Natural killer cell (primary cell): ENCODE measurements around the gene MTNR1B. TPM values are rescaled to one million over a fixed set of nuclear protein-coding genes. Genes with fewer than 3 reads are reported as not detected.

Experiments
- ATAC-seq, 3 donors: fragments of 150-1000 bp in 2 of 3; fragments of 200-7000 bp in 1 of 3; cut with Tn5 transposase; 1 replicate in 1 of 3; 2 replicates in 2 of 3; pipeline ENCODE4 v1.10.0; 2021; ENCODE audit warnings: mild to moderate bottlenecking in 2 of 3, moderate library complexity in 2 of 3
- DNase-seq, 2 donors: peaks; one replicate each; pipeline versions ENCODE4 v3.0.0 to v3.0.0-alpha.2; 2013 to 2021; ENCODE audit warnings: mixed read lengths in 1 of 2
- H3K27ac ChIP-seq: one replicate; pipeline ENCODE4 v1.5.1; 2013; ENCODE audit warnings: mild to moderate bottlenecking, low read length
- H3K27me3 ChIP-seq: one replicate; pipeline ENCODE4 v1.6.1; 2013; ENCODE audit warnings: low read length; ENCODE audit not compliant: control insufficient read depth, insufficient read depth
- H3K36me3 ChIP-seq: one replicate; pipeline ENCODE4 v1.6.1; 2013; ENCODE audit warnings: low read length; ENCODE audit not compliant: control insufficient read depth, insufficient read depth
- H3K4me1 ChIP-seq: one replicate; pipeline ENCODE4 v1.6.1; 2013; ENCODE audit warnings: low read length; ENCODE audit not compliant: control insufficient read depth, insufficient read depth
- H3K4me3 ChIP-seq: one replicate; pipeline ENCODE4 v1.5.1; 2013; ENCODE audit warnings: low read length
- H3K9me3 ChIP-seq: one replicate; pipeline ENCODE4 v1.6.1; 2013; ENCODE audit warnings: low read length; ENCODE audit not compliant: control insufficient read depth, insufficient read depth
- H3K27ac Mint-ChIP-seq, 2 donors: one replicate each; pipeline ENCODE4 v1.8.0; 2022; ENCODE audit warnings: mild to moderate bottlenecking in 2 of 2, mixed read lengths in 2 of 2, moderate library complexity in 1 of 2
- H3K27me3 Mint-ChIP-seq, 2 donors: one replicate each; pipeline ENCODE4 v1.8.0; 2022; ENCODE audit warnings: low read depth in 2 of 2, mixed read lengths in 2 of 2
- H3K36me3 Mint-ChIP-seq: one replicate; pipeline ENCODE4 v1.8.0; 2022; ENCODE audit warnings: mixed read lengths
- H3K4me1 Mint-ChIP-seq, 2 donors: one replicate each; pipeline ENCODE4 v1.8.0; 2022; ENCODE audit warnings: mixed read lengths in 2 of 2
- H3K4me3 Mint-ChIP-seq: one replicate; pipeline ENCODE4 v1.8.0; 2022; ENCODE audit warnings: mild to moderate bottlenecking, moderate library complexity, mixed read lengths
- H3K9me3 Mint-ChIP-seq, 2 donors: one replicate each; pipeline ENCODE4 v1.8.0; 2022; ENCODE audit warnings: mixed read lengths in 2 of 2
- WGBS: methylation state at CpG from one replicate; pipeline ENCODE4 v1.1.7; 2013; ENCODE audit warnings: missing lambda C conversion rate; ENCODE audit not compliant: insufficient coverage; 5-methylcytosine and 5-hydroxymethylcytosine counted together
- intact Hi-C: fragments of 100-400 bp; cut with micrococcal nuclease; formaldehyde crosslinking; loops from one replicate; pipeline ENCODE4 v1.14.2; 2022
- total RNA-seq, 4 donors: library from RNA; stranded (reverse); fragments of 120-200 nt in 1 of 4; gene quantifications; one replicate each; pipeline versions ENCODE4 v1.2.3 to v1.2.4, GENCODE V29; 2013 to 2022
- TF ChIP-seq, protein P1 (sequence below): fragments of 200-600 bp; IDR thresholded peaks from one replicate; pipeline ENCODE4 v1.8.0; 2022; ENCODE audit warnings: antibody characterized with exemption

MTNR1B gene
- total RNA-seq, 3 donors from 2014 or later (not counting 1 experiment from before 2014, with no cell fraction given) = not detected

DNA sequence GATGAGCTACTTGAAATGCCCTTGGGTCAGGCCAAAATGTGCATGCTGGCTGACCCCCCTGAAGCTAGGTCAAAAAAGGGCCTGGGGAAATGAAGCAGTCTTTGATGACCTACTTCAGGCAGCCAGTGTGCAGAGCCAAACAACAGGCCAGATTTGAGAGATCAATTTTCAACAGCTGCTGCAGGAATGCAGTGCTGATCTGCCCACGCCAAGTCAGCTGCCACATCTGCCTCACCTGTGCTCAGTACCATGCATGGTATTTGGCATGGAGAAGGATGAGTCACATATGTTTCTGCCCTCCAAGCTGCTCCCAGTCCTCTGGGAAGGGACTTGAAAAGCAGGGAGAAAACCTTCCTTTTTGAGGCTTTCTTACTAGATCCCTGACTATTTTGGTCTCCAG, 35.8 kb downstream of the MTNR1B start:
- H3K4me3 Mint-ChIP-seq = no peak overlapping the region
- TF ChIP-seq, protein P1, sequence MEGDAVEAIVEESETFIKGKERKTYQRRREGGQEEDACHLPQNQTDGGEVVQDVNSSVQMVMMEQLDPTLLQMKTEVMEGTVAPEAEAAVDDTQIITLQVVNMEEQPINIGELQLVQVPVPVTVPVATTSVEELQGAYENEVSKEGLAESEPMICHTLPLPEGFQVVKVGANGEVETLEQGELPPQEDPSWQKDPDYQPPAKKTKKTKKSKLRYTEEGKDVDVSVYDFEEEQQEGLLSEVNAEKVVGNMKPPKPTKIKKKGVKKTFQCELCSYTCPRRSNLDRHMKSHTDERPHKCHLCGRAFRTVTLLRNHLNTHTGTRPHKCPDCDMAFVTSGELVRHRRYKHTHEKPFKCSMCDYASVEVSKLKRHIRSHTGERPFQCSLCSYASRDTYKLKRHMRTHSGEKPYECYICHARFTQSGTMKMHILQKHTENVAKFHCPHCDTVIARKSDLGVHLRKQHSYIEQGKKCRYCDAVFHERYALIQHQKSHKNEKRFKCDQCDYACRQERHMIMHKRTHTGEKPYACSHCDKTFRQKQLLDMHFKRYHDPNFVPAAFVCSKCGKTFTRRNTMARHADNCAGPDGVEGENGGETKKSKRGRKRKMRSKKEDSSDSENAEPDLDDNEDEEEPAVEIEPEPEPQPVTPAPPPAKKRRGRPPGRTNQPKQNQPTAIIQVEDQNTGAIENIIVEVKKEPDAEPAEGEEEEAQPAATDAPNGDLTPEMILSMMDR = no peak
- Histone ChIP-seq H3K4me1 (no peaks in the 10 kb centered on the region), H3K9me3 (no peaks in the 10 kb centered on the region), H3K27me3 (no peaks in the 10 kb centered on the region), H3K27ac (no peak overlapping the region), H3K4me3 (no peak overlapping the region), H3K36me3 (no peaks in the 10 kb centered on the region)
- intact Hi-C loops = no loop called here
- H3K27ac Mint-ChIP-seq = no peak overlapping the region
- WGBS = 100% methylated on average over 1 of the region's 1 CpG
- no peaks in the 10 kb centered on the region for H3K27me3 Mint-ChIP-seq
- H3K36me3 Mint-ChIP-seq = peaks cover 6% of the 10 kb centered on the region
- ATAC-seq (no peak), DNase-seq (no peak)
- H3K9me3 Mint-ChIP-seq = peaks cover 6 to 8% of the 10 kb centered on the region in 2 donors
- no peaks in the 10 kb centered on the region for H3K4me1 Mint-ChIP-seq

DNA sequence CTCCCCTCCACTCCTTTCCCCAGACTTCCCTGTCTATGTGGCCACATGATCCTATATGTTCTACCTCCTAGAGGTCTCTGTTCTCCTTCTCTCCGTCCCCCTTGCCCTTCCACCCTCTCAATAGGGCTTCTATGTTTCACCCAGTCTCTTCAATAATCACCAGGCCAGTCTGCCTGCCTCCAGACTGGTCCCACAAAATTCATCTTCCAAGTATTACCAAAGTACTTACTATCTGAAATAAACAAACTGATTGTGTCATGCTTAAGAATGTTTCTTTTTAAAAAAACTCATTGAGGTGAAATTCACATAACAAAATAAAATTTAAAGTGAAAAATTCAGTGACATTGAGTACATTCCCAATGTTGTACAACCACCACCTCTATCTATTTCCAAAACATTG, 44.2 kb downstream of the MTNR1B start:
- no peak for DNase-seq
- no peaks in the 10 kb centered on the region for H3K36me3 ChIP-seq
- H3K4me1 ChIP-seq = no peaks in the 10 kb centered on the region
- ATAC-seq = no peak
- no peak overlapping the region for H3K27ac ChIP-seq
- Mint-ChIP-seq H3K4me1 (no peaks in the 10 kb centered on the region), H3K9me3 (peaks cover 12 to 14% of the 10 kb centered on the region in 2 donors), H3K27me3 (no peaks in the 10 kb centered on the region), H3K4me3 (no peak overlapping the region), H3K36me3 (no peaks in the 10 kb centered on the region), H3K27ac (no peak overlapping the region)
- H3K9me3 ChIP-seq = no peaks in the 10 kb centered on the region
- no peak overlapping the region for H3K4me3 ChIP-seq
- WGBS = 70% methylated on average over 1 of the region's 1 CpG
- TF ChIP-seq, protein P1 = no peak
- intact Hi-C loops = no loop called here
- H3K27me3 ChIP-seq = no peaks in the 10 kb centered on the region

- Mint-ChIP-seq H3K27me3 (no peaks in the 10 kb centered on the region), H3K4me3 (no peak overlapping the region), H3K36me3 (no peaks in the 10 kb centered on the region), H3K9me3 (peaks cover 11 to 12% of the 10 kb centered on the region in 2 donors), H3K27ac (no peak overlapping the region), H3K4me1 (no peaks in the 10 kb centered on the region)
- H3K27me3 ChIP-seq = no peaks in the 10 kb centered on the region
- no peaks in the 10 kb centered on the region for H3K36me3 ChIP-seq
- ATAC-seq (no peak), DNase-seq (no peak)
- H3K4me1 ChIP-seq = no peaks in the 10 kb centered on the region
- WGBS = 56% methylated on average over 1 of the region's 1 CpG
- TF ChIP-seq, protein P1 = no peak
- intact Hi-C loops = no loop called here
- H3K9me3 ChIP-seq = no peaks in the 10 kb centered on the region
- no peak overlapping the region for H3K4me3 ChIP-seq
- no peak overlapping the region for H3K27ac ChIP-seq
Measured at GRCh38 chr11:93016595-93016994, 47.1 kb downstream of the MTNR1B start.
